ENCODE data around the gene RIOK3. TPM values are rescaled to one million over a fixed set of nuclear protein-coding genes. Genes with fewer than 3 reads are reported as not detected.

Gene RIOK3
- total RNA-seq, 1 experiment from 2014 or later = 42.5 TPM

GRCh38 chr18:23503038-23503962, 50.2 kb downstream of the RIOK3 start, which contains the start of gene RMC1 (continued):
- no peak for TF ChIP-seq REST (IDR thresholded peaks at IDR 0.05; ENCODE audit: low read depth)
- peak; percentile 55; the same call in 1 of the 2 replicates for TF ChIP-seq EGR1 (IDR thresholded peaks at IDR 0.05; ENCODE audit: low read depth)
- peak; percentile 76 for TF ChIP-seq POLR2A (IDR thresholded peaks at IDR 0.05; ENCODE audit: borderline replicate concordance, extremely low read depth, insufficient read depth, insufficient read length)
- no peak for TF ChIP-seq EZH2 (IDR thresholded peaks at IDR 0.05)
- no peak for TF ChIP-seq CTCF (IDR thresholded peaks at IDR 0.05 in 2 of 3, conservative IDR thresholded peaks at IDR 0.05 in 1 of 3; ENCODE audit: borderline replicate concordance in 1 of 3, insufficient read depth in 1 of 3, low read depth in 2 of 3, low read length in 2 of 3)
- TF ChIP-seq MAX (IDR thresholded peaks at IDR 0.05) = peak; percentile 94
- TF ChIP-seq YY1 (IDR thresholded peaks at IDR 0.05; ENCODE audit: extremely low read depth, insufficient replicate concordance, low read depth, low read length) = no peak
- TF ChIP-seq RAD21 (IDR thresholded peaks at IDR 0.05; ENCODE audit: low read depth) = peak; percentile 23; the same call in 1 of the 2 replicates
- no peak for TF ChIP-seq FOSL1 (IDR thresholded peaks at IDR 0.05; ENCODE audit: low read depth)
- peak; percentile 86 for TF ChIP-seq ZFX (IDR thresholded peaks at IDR 0.05)

All from HCT116 (cell line).